ENCODE data around the gene MYLK3.

The MYLK3 gene

DNA sequence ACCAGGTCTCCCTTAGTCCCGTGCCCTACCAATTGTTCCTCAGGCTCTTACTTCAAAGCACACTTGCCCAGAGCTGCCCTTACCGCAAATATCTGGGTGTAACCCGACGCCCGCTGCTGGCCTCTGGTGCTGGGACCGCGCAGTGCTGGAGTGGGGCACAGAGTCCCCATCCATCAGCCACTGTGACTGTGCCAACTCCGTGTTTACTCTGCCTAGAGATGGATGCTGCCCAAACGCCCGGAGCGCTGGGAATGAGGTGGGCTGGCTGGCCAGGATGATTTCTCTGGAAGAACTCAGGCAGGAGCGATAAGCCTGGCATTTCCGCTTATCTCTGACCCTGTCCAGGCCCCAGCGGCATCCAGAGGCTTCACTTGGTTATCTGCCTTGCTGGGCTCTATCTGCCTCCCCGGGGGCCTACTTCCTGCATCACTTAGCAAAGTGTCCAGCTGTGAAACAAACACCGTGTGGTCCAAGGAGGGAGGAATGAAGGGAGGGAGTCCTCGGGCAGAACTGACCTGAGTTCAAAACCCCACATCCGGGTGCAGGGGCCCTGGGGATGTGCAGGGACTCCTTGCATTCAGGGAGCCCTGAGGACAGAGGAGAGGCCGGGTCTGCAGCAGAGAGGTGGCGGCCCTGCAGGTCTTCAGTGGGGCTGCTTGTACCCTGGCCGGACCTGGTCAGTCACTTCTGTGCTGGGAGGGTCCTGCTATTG is 9.4 kb upstream of the MYLK3 start:
- DNase-seq: no peak

DNA sequence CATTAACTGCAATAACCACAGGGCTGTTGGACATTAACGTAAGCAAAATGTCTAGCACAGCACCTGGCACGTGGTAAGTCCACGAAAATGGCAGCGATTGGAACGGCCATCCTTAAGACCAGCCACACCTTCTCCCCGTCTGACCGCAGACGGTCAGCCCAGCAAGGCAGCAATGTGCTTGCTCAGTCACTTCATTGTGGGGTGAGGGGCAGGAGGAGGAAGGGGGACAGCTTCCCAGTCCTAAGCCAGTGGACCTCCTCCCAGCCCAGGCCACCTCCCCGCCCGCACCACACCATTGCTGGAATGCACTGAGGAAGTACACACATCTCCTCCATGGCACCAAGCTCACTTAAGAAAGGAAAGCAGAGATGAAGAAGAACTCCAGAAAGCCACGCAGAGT is 8.6 kb upstream of the MYLK3 start:
- no peak for DNase-seq

DNA sequence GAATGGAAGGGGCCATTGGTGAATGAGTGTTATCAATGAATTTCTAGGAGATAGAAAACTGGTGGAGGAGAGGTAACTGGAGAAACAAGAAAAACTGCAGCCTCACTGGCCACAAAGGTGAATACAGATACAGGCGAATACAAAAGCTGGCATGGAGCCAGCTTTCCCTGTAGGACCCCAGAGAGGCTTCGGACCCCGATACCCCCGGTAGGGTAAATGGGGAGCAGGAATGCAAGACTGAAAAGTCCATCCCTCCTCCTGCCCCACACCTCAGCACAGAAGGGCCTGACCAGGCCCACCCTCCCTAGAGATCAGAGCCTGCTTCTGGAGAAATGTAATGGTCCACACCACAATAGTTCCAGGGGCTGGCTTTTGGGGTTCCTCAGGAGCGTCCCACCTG is 4.9 kb upstream of the MYLK3 start:
- no peak for DNase-seq

GRCh38 chr16:46751381-46751780 is 3.2 kb upstream of the MYLK3 start:
- DNase-seq: no peak

DNA sequence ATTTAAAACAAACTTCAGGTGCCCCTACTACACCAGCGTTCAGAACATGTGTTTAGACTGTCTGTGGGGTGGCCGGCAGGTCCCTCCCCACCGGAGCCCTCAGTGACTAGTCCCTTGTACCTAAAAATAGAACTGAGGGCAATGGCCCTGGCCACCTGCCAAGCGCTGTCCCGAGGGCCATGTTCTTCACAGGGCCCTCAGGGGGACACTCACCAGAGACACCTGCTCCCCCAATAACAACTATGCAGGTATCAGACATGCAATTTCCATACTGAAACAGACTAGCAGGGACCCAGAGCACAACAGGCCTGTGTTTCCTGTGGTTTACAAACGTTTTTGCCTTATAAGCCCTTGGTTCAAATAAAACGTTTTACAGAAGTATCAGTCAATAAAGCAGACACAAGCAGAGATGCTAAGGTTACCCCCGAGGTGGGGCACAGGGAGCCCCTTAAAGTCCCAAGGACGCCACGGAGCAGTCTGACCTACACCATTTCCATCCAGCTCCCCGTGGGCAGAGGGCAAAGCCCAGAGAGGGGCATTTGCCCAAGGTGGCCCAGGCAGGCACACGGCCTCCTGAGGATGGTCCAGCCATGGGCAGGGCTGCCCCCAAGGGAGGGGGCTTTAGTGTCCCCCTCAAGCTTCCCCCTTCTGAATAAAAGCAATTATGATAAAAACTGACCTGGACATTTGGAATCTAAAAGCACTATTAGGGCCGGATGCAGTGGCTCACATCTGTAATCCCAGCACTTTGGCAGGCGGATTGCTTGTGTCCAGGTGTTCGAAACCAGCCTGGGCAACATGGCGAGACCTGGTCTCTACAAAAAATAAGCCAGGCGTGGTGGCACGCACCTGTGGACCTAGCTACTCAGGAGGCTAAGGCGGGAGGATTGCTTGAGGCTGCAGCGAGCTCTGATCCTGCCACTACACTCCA is 896 bp upstream of the MYLK3 start:
- DNase-seq: no peak

DNA sequence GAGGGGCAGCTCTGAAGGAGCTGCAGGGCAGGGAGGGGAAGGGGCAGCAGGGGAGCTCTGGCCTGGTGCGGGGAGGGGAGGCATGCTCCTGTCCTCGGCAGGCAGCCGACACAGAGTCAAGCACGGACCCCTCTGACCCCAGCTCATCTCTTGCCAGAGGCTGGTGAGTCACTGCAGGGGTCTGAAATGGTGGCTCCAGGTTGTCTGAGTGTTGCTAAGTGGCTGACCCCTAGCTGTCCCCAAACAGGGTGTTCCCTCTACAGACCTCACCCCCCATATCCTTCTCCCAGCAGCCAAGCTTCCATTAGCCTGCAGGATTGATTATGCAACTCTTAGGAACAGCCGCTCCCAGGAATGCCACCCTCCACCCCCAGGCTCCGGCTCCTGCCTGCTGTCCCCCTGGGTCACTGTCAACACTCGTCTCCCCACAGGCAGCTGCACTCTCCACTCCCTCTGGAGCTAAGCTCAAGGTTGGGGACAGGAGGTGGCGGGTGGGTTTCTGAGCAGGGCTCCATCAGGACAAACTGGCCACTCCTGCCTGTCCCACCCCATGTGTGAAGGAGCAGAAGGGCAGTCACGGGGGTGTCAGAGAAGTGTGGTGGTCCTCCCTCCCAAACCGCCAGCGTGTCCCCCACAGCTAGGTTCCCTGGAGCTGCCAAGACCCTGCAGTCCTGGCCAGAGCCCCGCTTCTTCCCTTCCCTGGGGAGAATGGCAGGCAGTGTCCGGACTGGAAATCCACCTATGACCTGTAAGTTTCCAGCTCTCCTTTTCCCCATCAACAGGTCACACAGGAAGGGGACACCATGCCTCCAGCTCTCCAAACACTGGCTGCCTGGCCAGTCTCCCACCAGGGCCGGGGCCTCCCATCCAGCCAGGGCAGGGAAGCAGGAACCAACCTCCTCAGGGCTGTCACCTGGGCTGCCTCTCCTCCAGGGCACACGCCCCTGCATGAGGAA is 1.0 kb downstream of the MYLK3 start:
- no peak for DNase-seq

DNA sequence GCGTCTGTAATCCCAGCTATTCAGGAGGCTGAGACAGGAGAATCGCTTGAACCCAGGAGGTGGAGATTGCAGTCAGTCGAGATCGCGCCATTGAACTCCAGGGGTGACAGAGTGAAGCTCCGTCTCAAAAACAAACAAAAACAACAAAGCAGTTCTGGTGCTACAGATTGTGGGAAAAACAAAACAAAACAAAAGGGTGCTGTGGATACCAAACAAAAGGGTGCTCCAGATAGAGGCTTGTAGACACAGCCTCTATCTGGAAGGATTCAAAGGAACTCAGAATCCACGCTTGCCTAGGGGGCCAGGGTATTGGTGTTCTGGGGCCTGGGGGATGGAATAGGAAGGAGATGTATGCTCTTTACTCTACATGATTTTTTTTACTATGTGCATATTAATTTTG is 2.5 kb downstream of the MYLK3 start:
- no peak for DNase-seq

DNA sequence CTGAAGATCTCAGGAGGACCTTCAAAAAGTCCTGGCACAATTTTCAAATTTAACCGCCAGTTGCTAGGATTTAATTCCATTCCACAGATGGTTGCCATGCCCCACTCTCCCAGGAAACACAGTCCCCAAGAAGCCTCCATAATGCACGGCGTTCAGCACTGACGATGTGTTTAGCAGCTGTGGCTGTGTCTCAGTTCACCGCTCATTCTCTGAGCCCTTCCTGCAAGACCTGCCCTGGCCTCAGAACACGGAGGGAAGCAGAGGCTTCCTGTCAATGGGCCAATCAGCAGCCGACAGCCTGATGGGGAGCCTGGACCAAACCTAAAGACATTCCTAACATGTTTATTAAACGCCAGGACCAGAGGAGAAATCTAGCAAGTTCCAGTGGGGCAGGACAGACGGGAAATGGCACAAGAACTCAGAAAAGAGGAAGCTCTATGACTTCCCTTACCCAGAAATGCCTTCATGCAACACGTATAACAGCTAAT is 4.9 kb downstream of the MYLK3 start:
- DNase-seq: peak; percentile 67 to 77

GRCh38 chr16:46739934-46740333 is 8.2 kb downstream of the MYLK3 start:
- no peak for DNase-seq

DNA sequence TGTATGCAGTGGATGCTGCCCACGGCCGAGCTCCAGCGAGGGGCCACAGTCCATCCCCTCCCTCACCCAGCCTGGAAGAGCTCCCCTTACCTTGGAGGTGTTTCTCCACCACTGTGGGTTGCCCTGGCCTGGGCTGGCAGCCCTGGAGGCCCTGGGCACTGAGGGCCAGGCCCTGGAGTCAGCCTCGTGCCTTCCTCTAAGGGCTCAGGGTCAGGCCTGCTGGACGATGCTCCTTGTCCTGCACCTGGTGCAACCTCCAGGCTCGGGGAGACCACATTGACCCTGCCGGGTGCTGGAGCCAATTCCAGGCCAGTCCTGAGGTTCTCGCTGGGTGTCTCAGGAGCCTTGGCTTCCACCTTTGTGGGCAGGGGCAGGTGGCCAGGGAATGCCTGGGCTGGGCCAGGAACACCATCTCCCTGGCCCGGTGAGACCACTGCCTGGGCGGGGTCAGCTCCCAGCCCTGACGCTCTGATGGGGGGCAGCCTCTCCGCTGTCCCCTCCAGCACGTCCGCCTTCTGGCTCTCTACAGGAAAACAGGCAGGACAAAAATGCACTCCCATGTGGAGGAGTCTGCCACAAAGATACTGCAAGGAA is 10.4 kb downstream of the MYLK3 start:
- no peak for DNase-seq

DNA sequence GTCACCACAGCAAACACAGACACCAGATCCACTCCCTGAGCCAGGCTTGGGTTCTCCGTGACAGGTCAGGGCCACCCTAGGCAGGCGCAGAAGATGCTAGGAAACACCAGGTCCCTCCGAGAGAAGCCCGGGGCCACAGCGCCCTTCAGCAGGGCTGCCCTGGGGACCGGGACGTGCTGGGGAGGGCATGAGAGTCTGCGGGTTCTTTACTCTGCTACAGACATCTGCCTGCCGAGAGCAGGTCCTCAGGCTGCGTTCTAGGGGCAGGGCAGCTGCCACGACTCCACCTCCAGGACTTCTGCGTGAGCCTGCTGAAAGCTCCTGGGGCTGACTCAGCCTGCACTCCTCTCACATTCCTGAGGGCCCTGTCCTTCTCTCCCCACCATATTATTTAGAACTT is 11.4 kb downstream of the MYLK3 start:
- DNase-seq: no peak

GRCh38 chr16:46733319-46733830 is 14.8 kb downstream of the MYLK3 start:
- no peak for DNase-seq

GRCh38 chr16:46732561-46732960 is 15.6 kb downstream of the MYLK3 start:
- no peak for DNase-seq

DNA sequence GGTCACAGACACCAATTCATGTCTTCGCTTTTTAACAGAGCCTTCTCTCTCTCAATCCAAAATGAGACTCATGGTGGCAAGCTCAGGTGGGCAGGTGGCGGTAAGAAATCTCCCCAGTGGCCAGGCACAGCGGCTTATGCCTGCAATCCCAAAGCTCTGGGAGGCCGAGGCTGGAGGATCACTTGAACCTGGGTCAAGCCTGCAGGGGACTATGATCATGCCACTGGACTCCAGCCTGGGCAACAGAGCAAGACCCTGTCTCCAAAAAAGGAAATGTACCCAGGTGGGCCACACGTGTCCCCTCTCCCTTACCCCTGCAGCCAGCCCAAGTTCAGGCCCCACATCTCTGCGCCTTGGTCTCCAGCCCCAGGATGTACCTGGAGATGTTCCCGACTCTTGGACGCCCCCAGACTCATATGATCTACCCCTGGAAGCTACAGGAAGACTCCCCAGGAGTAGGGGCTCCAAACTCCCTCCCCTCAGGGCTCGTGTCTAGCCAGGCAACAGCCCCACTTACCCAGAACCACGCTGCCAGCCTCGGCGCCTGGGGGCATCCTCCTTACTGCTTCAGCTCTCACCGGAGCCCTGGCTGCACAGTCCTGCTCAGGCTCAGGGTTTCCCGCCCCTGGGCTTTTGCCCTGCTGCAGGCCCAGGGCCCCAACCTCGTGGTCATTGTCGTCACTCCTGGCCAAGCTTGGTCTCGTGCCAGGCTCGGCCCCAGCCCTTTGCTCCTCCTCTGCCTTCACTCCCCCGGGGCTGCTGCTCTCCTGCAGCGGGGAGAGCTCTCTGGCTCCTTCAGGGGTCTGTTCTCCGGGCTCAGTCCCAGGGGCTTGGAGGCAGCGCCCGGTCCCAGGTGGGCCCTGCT is 16.2 kb downstream of the MYLK3 start:
- DNase-seq: no peak

GRCh38 chr16:46730801-46731690 is 17.1 kb downstream of the MYLK3 start:
- no peak for DNase-seq

DNA sequence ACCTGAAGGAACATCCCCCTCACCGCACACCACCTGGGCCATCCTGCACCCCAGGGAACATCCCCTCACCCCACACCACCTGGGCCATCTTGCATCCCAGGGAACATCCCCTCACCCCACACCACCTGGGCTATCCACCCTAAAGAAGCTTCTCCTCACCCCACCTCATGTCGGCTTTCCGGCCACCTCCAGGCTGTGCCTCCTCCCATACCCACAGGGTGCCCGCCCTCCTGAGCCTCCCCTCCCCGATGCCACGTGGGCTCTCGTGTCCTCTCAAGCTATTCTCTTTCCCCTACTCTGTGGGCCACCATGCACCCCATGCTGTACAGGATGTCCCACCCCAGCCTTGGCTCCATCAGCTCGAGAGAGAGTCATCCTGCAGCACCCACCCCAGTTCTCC is 18.0 kb downstream of the MYLK3 start:
- DNase-seq: no peak

GRCh38 chr16:46729326-46729995 is 18.7 kb downstream of the MYLK3 start:
- no peak for DNase-seq

- DNase-seq: no peak
Observed at GRCh38 chr16:46728806-46729205, 19.3 kb downstream of the MYLK3 start.

GRCh38 chr16:46727630-46728029 is 20.5 kb downstream of the MYLK3 start:
- no peak for DNase-seq
